ENCODE measurements around the gene DISC1. TPM values are rescaled to one million over a fixed set of nuclear protein-coding genes. Genes with fewer than 3 reads are reported as not detected.

DISC1 gene
- total and polyA plus RNA-seq, 2 donors (not counting 3 experiments of a cell fraction or from before 2014, with no cell fraction given) = 3.3 to 14.7 TPM

DNA sequence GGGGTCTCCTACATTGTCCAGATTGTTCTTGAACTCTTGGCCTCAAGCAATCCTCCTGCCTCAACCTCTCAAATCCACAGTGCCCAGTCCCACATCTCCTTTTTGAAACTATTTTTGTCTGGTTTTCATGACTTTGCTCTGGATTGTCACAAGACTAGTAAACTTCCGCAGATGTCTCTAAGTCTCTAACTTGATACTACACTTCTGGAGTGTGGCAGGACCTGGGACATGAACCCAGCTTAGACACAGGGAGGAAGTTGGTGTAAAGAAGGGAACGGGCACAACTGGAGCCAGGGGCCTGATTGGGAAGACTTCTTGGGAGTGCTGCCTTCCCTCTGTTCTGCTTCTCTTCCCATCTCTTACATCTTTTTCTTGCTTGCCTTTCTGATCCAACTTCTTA, 16.2 kb upstream of the DISC1 start:
- Histone ChIP-seq H3K36me3 (ENCODE audit: control insufficient read depth in 2 of 2, extremely low read depth in 1 of 2, insufficient read depth in 2 of 2, low read length in 2 of 2) (no peaks in the 10 kb centered on the region), H3K79me2 (ENCODE audit: control insufficient read depth, insufficient read depth, low read length) (no peaks in the 10 kb centered on the region), H3K9me1 (replicated peaks; ENCODE audit: control insufficient read depth, extremely low read depth, insufficient read depth, low read length) (no peaks in the 10 kb centered on the region), H3K4me2 (ENCODE audit: insufficient read depth, low read length) (no peak overlapping the region), H3K27me3 (ENCODE audit: control insufficient read depth in 2 of 2, insufficient read depth in 2 of 2, low read length in 2 of 2) (peaks cover 15 to 18% of the 10 kb centered on the region in 2 experiments), H3K9ac (replicated peaks; ENCODE audit: extremely low read depth, insufficient read depth, low read length) (no peak overlapping the region), H3K4me3 (replicated peaks in 1 of 3; ENCODE audit: insufficient read depth in 1 of 3, low read depth in 1 of 3, low read length in 3 of 3) (no peak overlapping the region), H3K4me1 (ENCODE audit: control insufficient read depth, extremely low read depth, insufficient read depth, low read length) (no peaks in the 10 kb centered on the region), H2AFZ (ENCODE audit: low read depth, low read length) (no peak overlapping the region), H4K20me1 (replicated peaks; ENCODE audit: control insufficient read depth, extremely low read depth, insufficient read depth, low read length) (no peaks in the 10 kb centered on the region), H3K9me3 (replicated peaks; ENCODE audit: control insufficient read depth, insufficient read depth, low read length) (no peaks in the 10 kb centered on the region), H3K27ac (ENCODE audit: insufficient read depth, low read depth, low read length) (no peak overlapping the region)
- dilution Hi-C loops (cut with MboI; ENCODE audit: extremely low pct_ligation_motif_present, low sequenced_read_pairs) (no loop called here), intact Hi-C loops (cut with micrococcal nuclease) (no loop called here)
- FAIRE-seq (no peak), DNase-seq (ENCODE audit: low read depth, low spot score) (no peak)
- TF ChIP-seq GATA2 (IDR thresholded peaks at IDR 0.05; ENCODE audit: insufficient read depth, insufficient read length, low read depth, low read length) = no peak
- no peak for TF ChIP-seq POLR2A (IDR thresholded peaks at IDR 0.05; ENCODE audit: low read depth, low read length)
- TF ChIP-seq POLR2AphosphoS5 (IDR thresholded peaks at IDR 0.05; ENCODE audit: insufficient read depth, low read depth, low read length) = no peak
- no peak for TF ChIP-seq JUN (IDR thresholded peaks at IDR 0.05; ENCODE audit: borderline replicate concordance, insufficient read depth, insufficient read length, low read depth)
- TF ChIP-seq FOS (IDR thresholded peaks at IDR 0.05; ENCODE audit: borderline replicate concordance, insufficient read depth, low read length) = no peak
- TF ChIP-seq, protein P1, sequence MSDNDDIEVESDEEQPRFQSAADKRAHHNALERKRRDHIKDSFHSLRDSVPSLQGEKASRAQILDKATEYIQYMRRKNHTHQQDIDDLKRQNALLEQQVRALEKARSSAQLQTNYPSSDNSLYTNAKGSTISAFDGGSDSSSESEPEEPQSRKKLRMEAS (IDR thresholded peaks at IDR 0.05; ENCODE audit: insufficient read depth, insufficient read length) = no peak
- TF ChIP-seq, protein P2, sequence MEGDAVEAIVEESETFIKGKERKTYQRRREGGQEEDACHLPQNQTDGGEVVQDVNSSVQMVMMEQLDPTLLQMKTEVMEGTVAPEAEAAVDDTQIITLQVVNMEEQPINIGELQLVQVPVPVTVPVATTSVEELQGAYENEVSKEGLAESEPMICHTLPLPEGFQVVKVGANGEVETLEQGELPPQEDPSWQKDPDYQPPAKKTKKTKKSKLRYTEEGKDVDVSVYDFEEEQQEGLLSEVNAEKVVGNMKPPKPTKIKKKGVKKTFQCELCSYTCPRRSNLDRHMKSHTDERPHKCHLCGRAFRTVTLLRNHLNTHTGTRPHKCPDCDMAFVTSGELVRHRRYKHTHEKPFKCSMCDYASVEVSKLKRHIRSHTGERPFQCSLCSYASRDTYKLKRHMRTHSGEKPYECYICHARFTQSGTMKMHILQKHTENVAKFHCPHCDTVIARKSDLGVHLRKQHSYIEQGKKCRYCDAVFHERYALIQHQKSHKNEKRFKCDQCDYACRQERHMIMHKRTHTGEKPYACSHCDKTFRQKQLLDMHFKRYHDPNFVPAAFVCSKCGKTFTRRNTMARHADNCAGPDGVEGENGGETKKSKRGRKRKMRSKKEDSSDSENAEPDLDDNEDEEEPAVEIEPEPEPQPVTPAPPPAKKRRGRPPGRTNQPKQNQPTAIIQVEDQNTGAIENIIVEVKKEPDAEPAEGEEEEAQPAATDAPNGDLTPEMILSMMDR (IDR thresholded peaks at IDR 0.05; ENCODE audit: extremely low read depth in 1 of 2, insufficient read depth in 1 of 2, low read depth in 1 of 2, low read length in 2 of 2) = no peak
- no peak for TF ChIP-seq MYC (IDR thresholded peaks at IDR 0.05; ENCODE audit: low read depth, low read length)
- no peak for TF ChIP-seq EZH2 (IDR thresholded peaks at IDR 0.05; ENCODE audit: borderline replicate concordance, low read depth, low read length, severe bottlenecking)
- ChIA-PET CTCF (no interaction called here), POLR2A (no interaction called here)
- BruUV-seq (replicated peaks) = no TSS peak
